GM18519 (cell line): ENCODE data around the gene CYBA.
A peak's percentile ranks its signal among the peaks of the same experiment; 100 is the strongest.

Experiments
- ATAC-seq: cut with Tn5 transposase; IDR thresholded peaks from one replicate; pipeline ENCODE4 v1.9.1; 2021; ENCODE audit warnings: mild to moderate bottlenecking, moderate library complexity; ENCODE audit not compliant: unreplicated experiment, low FRiP score

Gene CYBA

DNA sequence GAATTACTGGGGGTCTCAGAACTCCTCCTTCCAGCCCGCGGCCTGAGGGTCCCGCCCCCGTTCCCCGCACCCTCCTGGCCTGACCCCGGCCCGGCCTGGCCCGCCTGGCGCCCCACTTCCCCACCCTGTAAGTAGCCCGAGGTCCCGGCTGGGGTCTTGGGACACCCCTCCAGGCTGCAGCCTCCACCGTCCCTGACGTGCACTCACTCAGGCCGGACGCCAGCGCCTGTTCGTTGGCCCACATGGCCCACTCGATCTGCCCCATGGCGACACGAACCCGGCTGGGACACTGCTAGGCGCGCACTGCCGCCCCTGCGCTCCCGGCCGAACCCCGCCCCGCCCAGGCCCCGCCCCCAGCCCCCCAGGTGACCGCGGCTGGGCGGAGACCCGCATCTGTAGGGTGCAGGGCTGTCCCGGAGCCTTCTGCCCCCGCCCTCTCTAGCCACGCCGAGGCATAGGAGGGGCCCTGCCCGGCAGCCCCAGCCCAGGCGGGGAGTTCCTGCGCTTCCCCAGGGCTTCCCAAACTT lies at the start of gene CYBA:
CYBA (minus strand) TSS at position 305 of the 527 bp plus-strand sequence; CDS start at position 265, 40 bp downstream.
- peak; percentile 32 for ATAC-seq

DNA sequence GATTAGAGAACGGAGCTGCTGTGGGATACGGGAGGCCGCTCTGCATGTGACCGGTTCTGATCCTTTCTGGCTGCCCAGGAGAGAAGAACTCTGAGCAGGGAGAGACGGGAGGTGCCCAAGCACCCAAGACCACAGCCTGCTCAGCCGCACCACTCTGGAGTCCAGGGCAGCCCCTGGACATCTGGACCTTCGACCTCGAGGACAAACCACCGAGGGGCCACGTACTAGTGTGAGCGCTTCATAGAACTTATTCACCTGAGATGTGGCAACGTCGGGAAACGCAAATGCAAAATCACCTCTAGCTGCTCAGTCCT lies 49.4 kb upstream of the CYBA start:
- ATAC-seq, result no peak

DNA sequence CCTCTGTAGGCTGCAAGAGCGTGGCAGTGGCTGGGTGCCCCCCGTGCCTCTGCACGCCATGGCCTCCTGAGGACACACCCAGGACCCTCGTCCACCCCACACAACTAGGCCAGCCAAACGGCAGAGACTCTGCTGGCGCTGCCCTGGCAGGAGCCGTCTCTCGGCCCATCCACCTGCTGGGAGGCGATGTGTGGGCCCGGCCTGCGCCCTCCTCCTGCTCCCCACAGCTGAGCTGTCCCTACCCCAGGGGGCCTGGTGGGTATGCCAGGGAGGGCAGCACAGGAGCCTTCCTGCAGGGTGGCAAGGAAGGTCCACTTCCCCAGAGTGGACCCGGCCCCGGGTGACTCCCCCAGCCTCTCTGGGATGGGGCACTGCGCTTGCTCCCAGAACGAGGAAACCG lies 48.3 kb upstream of the CYBA start:
- ATAC-seq, result no peak

DNA sequence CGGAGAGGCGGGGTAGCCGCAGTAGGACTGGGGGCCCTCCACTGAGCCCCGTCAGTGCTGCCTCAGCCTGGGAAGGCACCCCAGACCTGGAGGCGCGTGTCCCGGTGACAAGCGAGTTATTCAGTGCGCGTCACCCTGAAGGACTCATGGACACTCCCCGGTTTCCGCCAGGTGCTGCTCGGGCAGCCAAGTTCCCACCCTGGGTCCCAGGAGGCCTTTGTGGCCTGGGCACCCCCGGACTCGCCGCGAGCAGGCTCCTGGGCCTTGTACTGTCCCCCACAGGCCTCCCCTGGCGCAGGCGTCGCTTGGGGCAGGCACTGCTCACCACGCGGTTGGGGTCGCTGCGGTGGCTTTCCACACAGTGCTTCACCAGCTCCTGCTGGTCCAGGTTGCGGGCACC lies 47.8 kb upstream of the CYBA start:
- no peak for ATAC-seq

DNA sequence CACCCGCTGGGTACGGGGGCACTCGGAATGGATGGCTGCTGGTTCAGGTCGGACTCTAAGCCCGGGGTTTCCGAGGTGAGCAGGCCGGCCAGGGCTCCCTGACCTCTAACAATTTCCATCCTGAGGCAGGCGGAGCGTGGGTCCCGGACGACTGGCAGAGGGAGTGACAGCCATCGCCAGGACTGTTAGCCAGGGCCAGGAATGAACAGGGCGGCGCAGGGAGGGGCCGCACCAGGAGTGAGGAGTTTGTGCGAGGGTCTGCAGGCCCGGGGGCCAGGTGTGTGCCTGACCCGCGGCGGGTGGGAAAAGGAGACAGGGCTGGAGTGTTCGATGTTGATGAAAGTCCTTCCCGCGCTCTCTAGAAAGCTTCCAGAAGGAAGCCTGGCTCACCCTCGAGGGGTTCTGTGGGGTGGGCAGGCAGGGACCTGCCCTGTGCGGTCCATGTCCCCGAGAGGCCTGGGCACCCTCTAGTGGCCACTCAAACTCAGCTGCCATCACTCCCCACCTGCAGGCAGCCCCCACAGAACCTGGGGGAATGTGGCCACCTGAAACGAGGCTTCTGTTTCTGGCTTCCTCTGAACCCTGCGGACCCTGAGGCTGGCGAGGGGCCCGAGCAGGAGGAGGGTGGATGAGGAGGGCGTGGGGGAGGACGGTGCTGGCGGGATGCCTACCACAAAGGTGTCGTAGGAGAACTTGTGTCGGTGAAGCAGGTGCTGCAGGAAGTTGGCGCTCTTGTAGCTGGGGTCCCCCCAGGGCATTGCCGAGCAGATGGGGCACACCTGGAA lies 47.2 kb upstream of the CYBA start:
- ATAC-seq, result no peak

DNA sequence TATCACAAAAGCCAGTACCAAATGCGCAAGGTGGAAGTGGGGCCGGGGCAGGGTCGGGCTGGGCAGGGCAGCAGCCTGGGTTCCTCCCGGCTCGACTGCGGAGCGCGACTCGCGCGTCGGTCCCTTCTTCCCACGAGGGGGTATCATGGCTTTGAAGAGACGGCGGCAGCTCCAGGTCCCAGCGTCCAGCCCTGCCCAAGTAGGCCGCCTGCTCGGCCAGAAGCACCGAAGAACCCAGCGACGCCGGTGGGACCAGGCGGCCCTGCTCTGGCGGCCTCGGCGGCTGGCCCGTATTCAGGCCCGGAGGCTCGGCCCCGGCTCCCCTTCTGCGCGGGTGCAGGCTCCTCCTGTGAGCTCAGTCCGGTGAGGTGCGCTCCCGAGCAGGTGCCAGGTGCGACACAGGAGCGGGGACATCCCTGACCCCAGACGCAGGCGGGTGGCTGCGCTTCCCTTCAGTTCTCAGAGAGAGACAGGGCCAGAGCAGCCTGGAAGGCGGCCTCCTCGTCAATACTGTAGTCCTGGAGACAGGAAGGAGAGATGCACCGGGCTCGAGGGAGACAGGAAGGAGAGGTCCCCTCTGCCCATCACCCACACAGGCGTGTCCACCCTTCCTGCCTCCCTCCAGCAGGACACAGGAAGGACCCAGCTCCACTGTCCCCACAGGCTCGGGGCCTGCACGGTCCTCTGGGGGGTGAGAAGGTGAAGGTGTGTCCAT lies 46.4 kb upstream of the CYBA start:
- ATAC-seq, result no peak

DNA sequence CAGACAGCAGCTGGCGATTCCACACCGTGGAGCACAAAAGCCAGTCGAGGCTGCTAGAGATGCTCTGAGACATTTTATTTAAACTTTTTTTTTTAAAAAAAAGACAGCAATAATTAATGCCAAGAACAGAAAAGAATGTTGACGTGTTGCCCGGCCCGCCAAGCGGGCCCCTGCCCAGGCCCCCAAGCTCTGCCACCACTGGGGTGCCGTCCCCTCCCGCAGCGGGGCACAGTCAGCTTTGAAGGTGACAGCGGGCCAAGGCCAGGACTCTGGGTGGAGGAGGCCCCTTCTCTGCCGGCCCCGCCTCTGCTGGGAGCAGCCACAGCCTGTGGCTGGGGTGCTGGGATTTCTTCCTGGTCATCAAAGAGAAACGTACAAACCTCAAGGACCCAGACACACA lies 45.6 kb upstream of the CYBA start:
- no peak for ATAC-seq

DNA sequence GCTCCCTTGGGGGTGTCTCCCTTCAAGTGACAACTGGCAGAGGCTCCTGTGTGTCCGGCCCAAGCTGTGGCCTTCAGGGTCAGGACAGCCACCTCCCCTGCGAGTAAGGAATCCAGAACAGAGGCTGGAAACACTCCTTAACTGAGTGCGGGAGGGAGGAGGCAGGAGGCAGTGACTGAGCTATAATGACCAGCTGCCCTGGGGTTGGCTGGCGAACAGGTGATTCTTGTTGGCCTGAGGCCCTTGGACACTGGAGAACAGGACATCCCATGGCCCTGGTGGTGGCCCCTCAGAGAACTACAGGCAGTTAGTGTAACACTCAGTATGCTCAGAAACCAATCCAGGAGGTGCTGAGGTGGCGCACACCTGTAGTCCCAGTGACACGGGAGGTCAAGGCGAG lies 44.9 kb upstream of the CYBA start:
- no peak for ATAC-seq

DNA sequence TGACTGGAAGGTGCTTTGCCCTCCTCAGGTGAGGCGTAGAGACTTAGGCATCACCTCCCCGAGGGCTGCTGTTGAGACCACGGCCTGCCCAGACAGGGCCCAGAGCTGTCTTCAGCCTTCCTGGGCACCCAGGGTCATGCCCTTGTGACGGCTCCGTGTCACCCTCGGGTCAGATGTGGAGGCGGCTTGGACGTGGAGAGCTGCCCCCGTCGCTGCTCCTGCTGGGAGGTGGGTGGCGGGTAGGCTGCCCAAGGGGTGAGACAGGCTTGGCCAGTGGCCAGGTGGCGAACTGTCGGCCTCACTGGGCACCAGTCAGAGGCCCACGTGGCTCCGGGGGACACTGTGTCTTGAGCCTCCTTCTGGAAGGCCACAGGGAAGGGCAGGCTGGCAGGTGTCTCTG lies 44.4 kb upstream of the CYBA start:
- ATAC-seq, result no peak

DNA sequence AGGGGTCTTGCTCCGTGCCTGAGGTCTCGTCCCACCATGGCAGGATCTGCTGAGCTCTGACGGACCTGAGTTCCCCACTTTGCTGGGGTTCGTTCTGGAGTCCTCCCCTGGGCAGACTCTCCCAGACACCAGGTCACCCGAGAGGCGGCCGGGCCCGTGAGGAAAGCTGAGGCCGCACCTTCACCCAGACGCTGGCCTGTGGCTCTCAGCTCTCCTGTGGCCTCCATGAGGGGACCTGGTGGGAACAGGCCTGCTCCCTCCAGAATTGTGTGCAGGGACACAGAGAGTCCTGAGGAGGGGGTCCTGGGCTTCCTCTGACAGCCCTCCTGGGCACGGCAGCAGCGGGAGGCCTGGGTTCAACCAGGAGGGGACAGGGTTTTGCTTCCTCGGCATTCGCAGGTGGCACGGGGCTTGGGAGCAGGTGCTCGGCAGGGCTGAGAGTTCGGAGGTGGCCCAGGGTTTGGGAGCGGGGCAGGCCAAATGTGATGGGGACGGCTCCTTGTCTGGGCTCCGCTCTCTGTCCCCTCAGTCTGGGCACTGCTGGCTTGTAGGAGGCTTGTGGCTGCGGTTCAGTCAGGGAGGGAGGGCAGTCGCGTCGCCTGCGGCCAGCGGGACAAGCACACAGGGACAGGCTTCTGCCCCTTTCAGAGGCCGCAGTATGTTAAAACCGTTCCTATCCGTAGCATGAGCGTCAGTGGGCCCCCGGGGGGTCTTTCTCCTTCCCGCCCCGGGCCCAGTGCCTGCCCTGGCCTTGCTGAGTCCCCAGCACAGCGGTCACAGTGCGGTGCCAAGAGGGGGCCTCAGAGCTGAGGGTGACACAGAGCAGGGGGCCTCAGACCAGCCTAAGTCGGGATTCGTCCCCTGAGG lies 43.6 kb upstream of the CYBA start:
- ATAC-seq, result no peak

DNA sequence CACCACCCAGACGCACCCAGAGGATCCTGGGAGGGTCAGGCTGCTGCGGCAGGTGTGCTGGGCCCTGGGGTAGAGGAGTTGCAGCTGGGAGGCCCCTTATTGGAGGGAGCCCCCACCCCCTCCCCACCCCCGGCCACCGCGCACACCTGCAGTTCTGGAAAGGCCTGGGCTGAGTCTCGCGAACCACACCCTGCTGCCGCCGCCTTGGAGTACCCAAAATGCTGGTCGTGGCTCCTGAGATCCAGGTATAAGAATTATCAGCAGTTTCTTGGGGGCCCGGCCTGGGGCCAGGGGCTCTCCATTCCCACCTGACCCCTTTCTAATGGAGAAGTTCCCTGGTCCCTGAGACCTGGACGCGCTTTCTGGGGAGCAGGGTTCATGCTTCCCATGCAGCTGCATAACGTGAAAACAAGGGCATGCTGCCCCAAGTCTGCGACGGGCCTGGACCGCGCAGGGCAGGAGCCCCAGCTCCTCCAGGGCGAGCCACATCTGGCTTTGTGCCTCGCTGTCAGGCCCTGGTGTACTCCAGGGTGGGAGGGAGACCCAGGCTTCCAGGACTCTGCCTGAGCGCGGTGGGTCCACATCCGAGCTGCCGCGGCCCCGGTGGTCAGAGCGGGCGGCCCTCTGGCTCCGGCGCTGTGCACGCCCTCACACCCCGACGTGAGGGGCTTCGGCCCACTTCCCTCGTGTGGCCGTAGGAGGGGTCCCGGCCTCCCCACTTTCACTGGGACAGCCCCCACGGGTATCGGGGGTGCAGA lies 42.7 kb upstream of the CYBA start:
- ATAC-seq, result no peak

DNA sequence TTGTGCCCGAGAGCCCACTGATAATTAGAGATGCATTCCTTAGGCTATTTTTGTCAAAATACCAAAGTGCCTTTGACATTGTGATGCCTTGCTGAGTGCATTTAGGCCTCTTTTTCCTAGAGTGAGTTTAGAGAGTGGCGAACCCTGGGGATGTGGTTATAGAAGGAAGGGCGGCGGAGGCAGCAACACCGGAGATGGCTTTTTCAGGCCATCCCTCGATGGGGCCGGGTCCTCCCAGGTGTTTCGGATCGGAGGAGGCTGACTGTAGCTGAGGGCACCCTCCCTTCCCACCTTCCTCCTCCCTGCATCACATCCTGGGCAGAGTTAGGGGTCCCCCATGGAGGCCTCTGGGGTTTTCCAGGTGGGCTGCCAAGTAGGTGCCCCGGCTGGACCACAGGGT lies 42.0 kb upstream of the CYBA start:
- no peak for ATAC-seq

DNA sequence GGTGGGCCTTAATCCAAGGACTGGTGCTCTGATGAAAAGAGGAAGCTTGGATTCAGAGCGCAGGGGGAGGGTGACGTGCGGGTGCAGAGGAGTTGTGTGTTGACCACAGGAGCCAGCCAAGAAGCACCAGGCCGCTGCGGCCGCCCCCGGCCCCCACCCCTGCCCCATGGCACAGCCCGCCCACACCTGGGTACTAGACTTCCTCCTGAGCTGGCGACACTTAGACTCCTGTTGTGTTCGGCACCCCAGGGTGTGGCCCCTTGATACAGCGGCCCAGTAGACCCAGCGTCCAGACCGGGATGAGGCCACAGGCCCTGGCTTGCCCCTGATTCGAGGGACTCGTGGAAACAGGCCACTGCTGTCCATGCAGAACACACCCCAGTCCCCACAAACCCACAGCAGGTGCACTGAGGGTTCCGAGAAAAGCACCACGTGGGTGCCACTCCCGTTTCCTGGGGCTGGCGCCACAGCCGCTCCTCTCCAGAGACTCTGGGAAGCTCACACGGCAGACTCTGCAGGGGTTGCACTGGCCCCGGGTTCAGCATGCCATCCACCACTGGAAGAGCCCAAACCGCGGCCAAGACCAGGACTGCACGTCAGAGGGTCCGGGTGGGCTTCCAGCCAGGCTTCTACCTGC lies 41.2 kb upstream of the CYBA start:
- no peak for ATAC-seq

DNA sequence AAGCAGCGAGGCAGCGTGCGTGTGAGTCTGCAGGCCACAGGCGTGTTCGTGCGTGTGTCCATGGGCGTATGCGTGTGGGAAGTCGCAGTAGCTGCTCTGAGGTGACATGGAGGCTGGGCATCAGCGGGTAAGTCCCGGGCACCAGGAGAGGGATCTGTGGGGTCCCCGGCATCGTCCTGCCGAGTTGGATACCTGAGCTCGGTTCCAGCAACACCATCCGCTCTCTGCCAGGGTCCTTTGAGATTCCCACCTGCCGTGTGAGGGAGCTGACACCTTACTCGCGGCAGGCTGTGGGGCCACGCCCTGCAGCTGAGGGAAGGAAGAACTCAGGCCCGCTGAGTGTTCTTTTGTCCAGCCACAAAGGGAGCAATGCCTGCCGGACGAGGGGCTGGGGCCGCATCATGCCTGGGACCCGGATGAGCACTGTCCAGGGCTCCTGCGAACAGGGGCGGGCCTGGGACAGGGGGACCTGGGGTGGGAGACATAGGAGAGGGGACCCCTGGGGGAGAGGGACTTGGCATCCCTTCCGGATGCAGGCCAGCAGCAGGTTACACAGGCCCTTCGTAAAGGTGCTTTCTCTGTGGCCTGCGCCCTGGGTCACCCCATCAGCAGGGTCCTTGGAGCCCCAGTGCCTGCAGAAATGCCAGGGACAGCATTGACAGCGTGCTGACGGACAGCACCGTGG lies 40.4 kb upstream of the CYBA start:
- ATAC-seq, result no peak

DNA sequence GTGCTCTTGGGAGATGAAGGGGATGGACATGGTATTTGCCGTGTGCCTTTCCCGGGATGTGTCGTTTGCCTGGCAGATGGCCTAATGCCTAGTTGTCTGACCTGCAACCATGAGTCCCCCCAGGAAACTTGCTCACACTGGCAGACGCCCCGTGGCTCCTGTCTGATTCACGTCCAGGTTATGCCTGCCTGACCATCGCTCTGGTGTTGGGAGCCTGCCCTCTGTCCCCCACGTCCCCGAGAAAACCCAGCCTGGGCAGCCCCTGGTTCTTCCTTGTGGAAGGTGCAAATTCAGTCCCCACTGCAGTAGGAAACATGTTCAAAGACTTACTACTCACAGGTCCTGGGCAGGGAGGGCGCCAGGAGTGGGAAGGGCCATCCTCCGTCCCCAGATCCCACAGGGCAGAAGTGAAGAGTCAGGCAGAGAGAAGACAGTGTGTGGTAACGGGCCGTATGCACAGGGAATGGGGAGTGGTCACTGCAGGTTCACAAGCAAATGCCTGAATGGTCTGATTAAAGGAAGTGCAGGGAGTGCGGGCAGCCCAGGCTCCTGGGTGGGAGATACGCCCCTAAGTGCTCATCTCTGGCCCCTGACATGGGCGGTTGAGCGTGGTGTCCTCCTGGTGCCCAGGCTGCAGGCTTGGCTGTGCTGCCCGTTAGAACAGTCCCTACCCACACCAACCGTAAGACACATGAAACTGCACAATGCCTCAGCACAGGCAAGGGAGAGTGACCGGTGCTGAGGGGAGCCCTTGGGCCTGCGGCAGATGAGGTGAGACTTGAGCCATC lies 39.7 kb upstream of the CYBA start:
- no peak for ATAC-seq

DNA sequence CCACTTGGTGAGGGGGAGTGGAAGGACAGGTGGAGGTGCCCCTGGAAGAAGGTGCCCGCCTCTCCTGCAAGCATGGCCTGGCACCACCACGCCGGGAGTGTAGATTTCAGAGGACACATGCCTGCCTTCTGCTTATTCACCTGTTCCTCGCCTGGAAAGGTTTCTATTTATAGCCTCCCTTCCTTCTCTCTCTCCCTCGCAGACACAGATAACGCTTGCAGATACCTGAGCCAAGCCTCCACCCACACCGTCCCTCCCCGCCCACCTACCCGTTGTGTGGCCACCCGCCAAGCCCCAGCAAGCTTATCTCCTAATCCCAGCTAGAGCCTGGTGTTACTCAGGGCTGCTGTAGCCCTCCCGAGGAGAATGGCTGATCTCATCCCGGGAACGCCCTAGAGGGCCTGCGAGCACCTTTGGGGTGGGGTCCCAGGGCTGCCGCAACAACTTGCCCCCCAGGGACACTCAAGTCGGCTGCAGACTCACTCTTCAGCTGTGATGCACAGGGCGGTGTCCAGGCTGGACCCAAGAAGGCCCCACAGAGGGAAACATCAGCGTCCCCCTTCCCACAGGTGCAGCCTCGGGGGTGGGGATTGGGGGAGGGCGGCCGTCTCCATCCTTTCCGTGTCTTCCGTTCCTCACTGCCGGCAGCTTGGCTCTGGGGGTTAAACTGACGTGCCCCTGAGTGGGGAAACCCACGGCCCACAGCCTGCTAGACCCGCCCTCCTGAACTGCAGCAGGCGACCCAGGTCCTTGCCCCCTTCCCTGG lies 37.3 kb upstream of the CYBA start:
- ATAC-seq, result no peak

DNA sequence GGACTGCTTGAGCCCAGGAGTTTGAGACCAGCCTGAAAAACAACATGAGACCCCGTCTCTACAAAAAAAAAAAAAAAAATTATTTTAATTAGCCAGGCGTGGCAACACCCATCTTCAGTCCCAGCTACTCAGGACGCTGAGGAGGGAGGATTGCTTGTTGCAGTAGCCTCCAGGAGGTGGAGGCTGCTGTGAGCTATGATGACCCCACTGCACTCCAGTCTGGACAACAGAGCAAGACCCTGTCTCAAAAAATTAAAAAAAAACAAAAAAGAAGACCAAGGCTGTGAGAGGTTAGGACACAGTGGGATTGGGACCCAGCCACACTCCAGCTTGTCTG lies 36.8 kb upstream of the CYBA start:
- no peak for ATAC-seq

DNA sequence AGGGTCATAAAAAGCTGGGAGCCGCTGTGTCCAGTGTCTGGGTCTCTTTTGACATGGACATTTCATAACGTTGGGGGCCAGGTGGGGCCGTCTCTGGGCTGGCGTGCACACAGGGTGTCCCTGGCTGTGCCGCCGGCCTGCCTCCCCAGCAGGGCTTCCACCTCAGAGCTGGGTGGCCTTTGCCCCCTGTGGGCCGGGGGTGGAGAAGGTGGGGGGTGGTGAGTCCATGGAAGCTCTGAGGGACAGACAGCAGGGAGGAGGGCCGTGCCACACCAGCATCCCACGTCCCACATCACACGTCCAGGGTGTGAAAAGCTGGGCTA lies 36.4 kb upstream of the CYBA start:
- ATAC-seq, result no peak
